Activated T-helper 2 cell treated with anti-CD3 and anti-CD28 coated beads, Interferon-gamma antibody, Interleukin-2, Interleukin-4, amounts not matched to agents 10 μg/mL and 5 μg/mL and 100 μg/mL, durations not matched to agents 14 hours and 24 hours and 36 hours (primary cell): ENCODE results near the gene SPINT4. TPM values are rescaled to one million over a fixed set of nuclear protein-coding genes. Genes with fewer than 3 reads are reported as not detected.
"Not testable (repeated sequence)": the region's sequence is repeated elsewhere in the genome, so short reads cannot be mapped to it uniquely, and the experiment has no call there.

Experiments
- DNase-seq: peaks from one replicate; pipeline ENCODE4 v3.0.0; 2021; ENCODE audit warnings: low spot score
- H3K27ac Mint-ChIP-seq: one replicate; pipeline ENCODE4 v1.8.0; 2021; ENCODE audit warnings: mixed read lengths
- H3K27me3 Mint-ChIP-seq: one replicate; pipeline ENCODE4 v1.8.0; 2021; ENCODE audit warnings: low read depth, mixed read lengths
- H3K36me3 Mint-ChIP-seq: one replicate; pipeline ENCODE4 v1.8.0; 2021; ENCODE audit warnings: low read depth, mixed read lengths
- H3K4me1 Mint-ChIP-seq: one replicate; pipeline ENCODE4 v1.8.0; 2021; ENCODE audit warnings: low read depth, mixed read lengths
- H3K4me3 Mint-ChIP-seq: one replicate; pipeline ENCODE4 v1.8.0; 2021; ENCODE audit warnings: low read depth, mild to moderate bottlenecking, moderate library complexity, mixed read lengths
- H3K9me3 Mint-ChIP-seq: one replicate; pipeline ENCODE4 v1.8.0; 2021; ENCODE audit warnings: mixed read lengths
- intact Hi-C: fragments of 100-400 bp; cut with micrococcal nuclease; formaldehyde crosslinking; loops from one replicate; pipeline ENCODE4 v1.15.1; 2023
- total RNA-seq: library from RNA; stranded (reverse); gene quantifications from 2 replicates; pipeline ENCODE4 v1.2.3, GENCODE V29; 2022

SPINT4 gene
- total RNA-seq, result not detected in 2 replicates

GRCh38 chr20:45722047-45722446, at the start of gene SPINT4:
TSS of gene SPINT4 (plus strand) at chr20:45722347. CDS start at chr20:45722368, 21 bp downstream.
- no peak within 1 kb of the TSS for H3K4me3 Mint-ChIP-seq
- no peak within 1 kb of the TSS for H3K27ac Mint-ChIP-seq
- H3K36me3 Mint-ChIP-seq, result no peaks in the 10 kb centered on the region
- H3K4me1 Mint-ChIP-seq, result peaks cover 2% of the 10 kb centered on the region
- peaks cover 3% of the 10 kb centered on the region for H3K9me3 Mint-ChIP-seq
- intact Hi-C loops, result no loop called here
- DNase-seq, result no peak
- H3K27me3 Mint-ChIP-seq, result peaks cover 45% of the 10 kb centered on the region

GRCh38 chr20:45672765-45673164, 49.4 kb upstream of the SPINT4 start:
- Mint-ChIP-seq H3K4me3 (no peak overlapping the region), H3K4me1 (no peaks in the 10 kb centered on the region), H3K27me3 (peaks cover 6% of the 10 kb centered on the region), H3K27ac (no peak overlapping the region), H3K36me3 (no peaks in the 10 kb centered on the region), H3K9me3 (no peaks in the 10 kb centered on the region)
- DNase-seq, result no peak
- intact Hi-C loops, result no loop called here

- intact Hi-C loops, result no loop called here
- Mint-ChIP-seq H3K36me3 (no peaks in the 10 kb centered on the region), H3K9me3 (peaks cover 7% of the 10 kb centered on the region), H3K27me3 (no peaks in the 10 kb centered on the region), H3K27ac (no peak overlapping the region), H3K4me1 (no peaks in the 10 kb centered on the region), H3K4me3 (no peak overlapping the region)
- no peak for DNase-seq
Observed at GRCh38 chr20:45679650-45680049, 42.5 kb upstream of the SPINT4 start.

- Mint-ChIP-seq H3K4me1 (no peaks in the 10 kb centered on the region), H3K27ac (no peak overlapping the region), H3K4me3 (no peak overlapping the region), H3K36me3 (no peaks in the 10 kb centered on the region), H3K9me3 (no peaks in the 10 kb centered on the region), H3K27me3 (no peaks in the 10 kb centered on the region)
- intact Hi-C loops, result no loop called here
- no peak for DNase-seq
Observed at GRCh38 chr20:45685896-45686295, 36.3 kb upstream of the SPINT4 start.

- H3K27me3 Mint-ChIP-seq, intact Hi-C loops, DNase-seq, H3K4me1 Mint-ChIP-seq, H3K27ac Mint-ChIP-seq, H3K9me3 Mint-ChIP-seq, H3K36me3 Mint-ChIP-seq, H3K4me3 Mint-ChIP-seq: not testable (repeated sequence)
Observed at GRCh38 chr20:45693346-45693745, 28.8 kb upstream of the SPINT4 start.

GRCh38 chr20:45695496-45695895, 26.7 kb upstream of the SPINT4 start:
- Mint-ChIP-seq H3K9me3 (no peaks in the 10 kb centered on the region), H3K27ac (no peak overlapping the region), H3K27me3 (peaks cover 4% of the 10 kb centered on the region), H3K4me3 (no peak overlapping the region), H3K36me3 (no peaks in the 10 kb centered on the region), H3K4me1 (no peaks in the 10 kb centered on the region)
- intact Hi-C loops, result no loop called here
- DNase-seq, result no peak

GRCh38 chr20:45701104-45701503, 21.0 kb upstream of the SPINT4 start:
- Mint-ChIP-seq H3K9me3 (no peaks in the 10 kb centered on the region), H3K36me3 (no peaks in the 10 kb centered on the region), H3K4me3 (no peak overlapping the region), H3K27me3 (peaks cover 7% of the 10 kb centered on the region), H3K4me1 (no peaks in the 10 kb centered on the region), H3K27ac (no peak overlapping the region)
- intact Hi-C loops, result no loop called here
- no peak for DNase-seq

- no peak for DNase-seq
- no peaks in the 10 kb centered on the region for H3K4me1 Mint-ChIP-seq
- intact Hi-C loops, result no loop called here
- H3K4me3 Mint-ChIP-seq, result no peak within 1 kb of the TSS
- H3K27ac Mint-ChIP-seq, result no peak within 1 kb of the TSS
- H3K27me3 Mint-ChIP-seq, result peaks cover 7% of the 10 kb centered on the region
- no peaks in the 10 kb centered on the region for H3K9me3 Mint-ChIP-seq
- no peaks in the 10 kb centered on the region for H3K36me3 Mint-ChIP-seq
Observed at GRCh38 chr20:45701873-45702272, 20.3 kb upstream of the SPINT4 start, which contains the start of gene WFDC13. TSS of gene WFDC13 (plus strand) at chr20:45702038. CDS start at chr20:45702124, 86 bp downstream.

GRCh38 chr20:45704969-45705637, 17.0 kb upstream of the SPINT4 start, which contains the start of gene WFDC10B:
TSS of gene WFDC10B (minus strand) at chr20:45705019. CDS start at chr20:45685992, 19,027 bp downstream.
- Mint-ChIP-seq H3K4me1 (no peaks in the 10 kb centered on the region), H3K9me3 (no peaks in the 10 kb centered on the region), H3K36me3 (no peaks in the 10 kb centered on the region), H3K27ac (no peak within 1 kb of the TSS), H3K4me3 (no peak within 1 kb of the TSS), H3K27me3 (peaks cover 16% of the 10 kb centered on the region)
- no peak for DNase-seq
- intact Hi-C loops, result no loop called here

GRCh38 chr20:45716141-45716688, 5.9 kb upstream of the SPINT4 start:
- H3K4me3 Mint-ChIP-seq, DNase-seq: not testable (repeated sequence)
- H3K27me3 Mint-ChIP-seq, result peaks cover 25% of the 10 kb centered on the region

GRCh38 chr20:45725134-45725533, 3.0 kb downstream of the SPINT4 start:
- intact Hi-C loops, result no loop called here
- H3K27ac Mint-ChIP-seq, result no peak overlapping the region
- peaks cover 33% of the 10 kb centered on the region for H3K27me3 Mint-ChIP-seq
- DNase-seq, result no peak
- no peaks in the 10 kb centered on the region for H3K36me3 Mint-ChIP-seq
- H3K9me3 Mint-ChIP-seq, result peaks cover 3% of the 10 kb centered on the region
- no peak overlapping the region for H3K4me3 Mint-ChIP-seq
- peaks cover 2% of the 10 kb centered on the region for H3K4me1 Mint-ChIP-seq

More at GRCh38 chr20:45716141-45716688, 5.9 kb upstream of the SPINT4 start:
- H3K4me1 Mint-ChIP-seq, H3K36me3 Mint-ChIP-seq, H3K27ac Mint-ChIP-seq, H3K9me3 Mint-ChIP-seq, intact Hi-C loops: not testable (repeated sequence)

GRCh38 chr20:45727044-45727443, 4.9 kb downstream of the SPINT4 start:
- Mint-ChIP-seq H3K27ac (no peak overlapping the region), H3K27me3 (peaks cover 33% of the 10 kb centered on the region), H3K36me3 (no peaks in the 10 kb centered on the region), H3K4me1 (peaks cover 2% of the 10 kb centered on the region), H3K9me3 (peaks cover 17% of the 10 kb centered on the region), H3K4me3 (no peak overlapping the region)
- intact Hi-C loops, result no loop called here
- no peak for DNase-seq

- no peak for DNase-seq
- intact Hi-C loops, result no loop called here
Observed at GRCh38 chr20:45732199-45732598, 10.1 kb downstream of the SPINT4 start.

More at GRCh38 chr20:45732199-45732598, 10.1 kb downstream of the SPINT4 start:
- Mint-ChIP-seq H3K27me3 (peaks cover 20% of the 10 kb centered on the region), H3K36me3 (no peaks in the 10 kb centered on the region), H3K27ac (no peak overlapping the region), H3K4me1 (no peaks in the 10 kb centered on the region), H3K9me3 (peaks cover 44% of the 10 kb centered on the region), H3K4me3 (no peak overlapping the region)
